H1 (cell line): Measurements from ENCODE around the gene LRBA. TPM values are rescaled to one million over a fixed set of nuclear protein-coding genes. Genes with fewer than 3 reads are reported as not detected.

Source experiments
- BACH1 ChIP-seq: IDR thresholded peaks from 2 replicates; pipeline ENCODE4 v1.6.1; 2012; ENCODE audit warnings: low read length, improper control_type of control experiment
- CHD2 ChIP-seq: IDR thresholded peaks from 2 replicates; pipeline ENCODE4 v1.6.1; 2012; ENCODE audit warnings: low read length, improper control_type of control experiment
- CHD7 ChIP-seq: fragments of 300-600 bp; sonication (generic); IDR thresholded peaks from 2 replicates; pipeline ENCODE4 v1.7.1; 2012; ENCODE audit warnings: low read length, moderate library complexity, mild to moderate bottlenecking, inconsistent platforms; ENCODE audit not compliant: insufficient replicate concordance
- CREB1 ChIP-seq: IDR thresholded peaks from 2 replicates; pipeline ENCODE4 v1.6.1; 2012; ENCODE audit warnings: inconsistent platforms
- CTBP2 ChIP-seq: IDR thresholded peaks from 2 replicates; pipeline ENCODE4 v1.7.0; 2011; ENCODE audit warnings: borderline replicate concordance, mild to moderate bottlenecking, moderate library complexity, mixed read lengths, low read length; ENCODE audit not compliant: insufficient read depth, insufficient read length
- GTF2F1 ChIP-seq: IDR thresholded peaks from 2 replicates; pipeline ENCODE4 v1.6.1; 2012; ENCODE audit warnings: low read depth, low read length, improper control_type of control experiment, borderline replicate concordance
- NRF1 ChIP-seq: IDR thresholded peaks from 2 replicates; pipeline ENCODE4 v1.6.1; 2011; ENCODE audit warnings: mild to moderate bottlenecking, low read depth, low read length, improper control_type of control experiment
- SIX5 ChIP-seq: IDR thresholded peaks from 2 replicates; pipeline ENCODE4 v1.6.1; 2011; ENCODE audit warnings: mild to moderate bottlenecking, low read depth, low read length
- TEAD4 ChIP-seq: IDR thresholded peaks from 2 replicates; pipeline ENCODE4 v1.6.1; 2012; ENCODE audit warnings: low read depth, low read length, inconsistent platforms, mixed read lengths
- polyA plus RNA-seq, 7 experiments: library from polyadenylated mRNA; depleted of rRNA in 3 of 7; stranded (reverse) in 5 of 7; unstranded in 2 of 7; fragments of >200 nt in 5 of 7; fragments of 200-250 nt in 2 of 7; gene quantifications; 1 replicate in 5 of 7; 2 replicates in 1 of 7; 4 replicates in 1 of 7; pipeline versions ENCODE4 v1.2.1 to v1.2.3, GENCODE V29; 2011 to 2013; ENCODE audit warnings: missing spikeins in 2 of 7, mixed read lengths in 2 of 7
- total RNA-seq: library from RNA; stranded (reverse); fragmentation: NEBNext Ultra II Directional; extraction: Animal tissue kit (Norgen Biotek cat#: 25700); gene quantifications from 2 replicates; pipeline ENCODE4 v1.2.1, GENCODE V29; 2021
- TF ChIP-seq, protein P1 (sequence below): IDR thresholded peaks from 2 replicates; pipeline ENCODE4 v1.6.1; 2012; ENCODE audit warnings: inconsistent platforms
- TF ChIP-seq, protein P2 (sequence below): IDR thresholded peaks from 2 replicates; pipeline ENCODE4 v1.6.1; 2011; ENCODE audit warnings: low read length, improper control_type of control experiment

Gene LRBA
- total and polyA plus RNA-seq, 2 of the 8 experiments (the other 6 are each of a cell fraction or from before 2014, with no cell fraction given), result 54.6 to 83.2 TPM

DNA sequence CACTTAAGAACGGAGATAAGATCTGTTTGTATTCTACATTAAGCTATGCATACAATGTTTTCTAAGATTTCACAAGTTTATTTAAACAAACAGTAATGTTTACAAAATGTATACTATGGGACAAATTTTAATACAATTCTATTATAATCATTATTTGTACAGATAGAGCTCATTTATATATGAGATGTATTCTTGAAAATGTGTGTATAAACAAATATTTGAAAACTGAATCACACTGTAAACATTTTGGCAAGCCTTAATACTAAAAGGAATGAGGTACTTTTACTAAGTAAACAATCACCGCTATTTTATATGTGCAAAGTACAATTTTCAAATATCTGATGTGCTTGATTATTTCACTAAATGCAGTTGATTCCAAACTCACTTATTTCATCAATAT is 552.3 kb downstream of the LRBA start (continued):
- TF ChIP-seq CHD7 (no peak), CREB1 (no peak), NRF1 (no peak), SIX5 (no peak), CTBP2 (no peak), TEAD4 (no peak), GTF2F1 (no peak), BACH1 (no peak), CHD2 (no peak)
- TF ChIP-seq, protein P1, sequence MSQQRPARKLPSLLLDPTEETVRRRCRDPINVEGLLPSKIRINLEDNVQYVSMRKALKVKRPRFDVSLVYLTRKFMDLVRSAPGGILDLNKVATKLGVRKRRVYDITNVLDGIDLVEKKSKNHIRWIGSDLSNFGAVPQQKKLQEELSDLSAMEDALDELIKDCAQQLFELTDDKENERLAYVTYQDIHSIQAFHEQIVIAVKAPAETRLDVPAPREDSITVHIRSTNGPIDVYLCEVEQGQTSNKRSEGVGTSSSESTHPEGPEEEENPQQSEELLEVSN, result no peak
- TF ChIP-seq, protein P2, sequence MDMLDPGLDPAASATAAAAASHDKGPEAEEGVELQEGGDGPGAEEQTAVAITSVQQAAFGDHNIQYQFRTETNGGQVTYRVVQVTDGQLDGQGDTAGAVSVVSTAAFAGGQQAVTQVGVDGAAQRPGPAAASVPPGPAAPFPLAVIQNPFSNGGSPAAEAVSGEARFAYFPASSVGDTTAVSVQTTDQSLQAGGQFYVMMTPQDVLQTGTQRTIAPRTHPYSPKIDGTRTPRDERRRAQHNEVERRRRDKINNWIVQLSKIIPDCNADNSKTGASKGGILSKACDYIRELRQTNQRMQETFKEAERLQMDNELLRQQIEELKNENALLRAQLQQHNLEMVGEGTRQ, result no peak
